Activated CD4-positive, CD25-positive, alpha-beta regulatory T cell treated with anti-CD3 and anti-CD28 coated beads, Interleukin-2, amount 50 U/mL, for 24 hours (primary cell): Measurements from ENCODE around the gene ACKR4.

Source experiments
- ATAC-seq, 2 donors: fragments of 150-1000 bp; cut with Tn5 transposase; one replicate each; pipeline ENCODE4 v1.10.0; 2021; ENCODE audit warnings: mild to moderate bottlenecking in 1 of 2, moderate library complexity in 1 of 2

Gene ACKR4

GRCh38 chr3:132643366-132643765 lies 46.3 kb downstream of the ACKR4 start:
- ATAC-seq = no peak

GRCh38 chr3:132645058-132645457 lies 48.0 kb downstream of the ACKR4 start:
- ATAC-seq = no peak

- no peak for ATAC-seq
These were observed 53.1 kb downstream of the ACKR4 start for GRCh38 chr3:132650153-132650552.
